ENCODE results near the gene FER1L5. TPM values are rescaled to one million over a fixed set of nuclear protein-coding genes. Genes with fewer than 3 reads are reported as not detected.

Gene FER1L5
- total RNA-seq, 2 experiments from 2014 or later, result not detected

- intact Hi-C loops (cut with DNase I, micrococcal nuclease), result no loop called here
- TF ChIP-seq CTCF (IDR thresholded peaks at IDR 0.05), result no peak
- Histone ChIP-seq H3K27me3 (ENCODE audit: control insufficient read depth in 1 of 2, insufficient read depth in 2 of 2, low read length in 2 of 2) (no peaks in the 10 kb centered on the region), H3K27ac (ENCODE audit: low read depth in 1 of 2, low read length in 2 of 2) (no peak overlapping the region), H3K4me1 (ENCODE audit: insufficient read depth, low read length) (peaks cover 16% of the 10 kb centered on the region), H3K36me3 (ENCODE audit: insufficient read depth, low read length) (peaks cover 38% of the 10 kb centered on the region), H3K4me3 (ENCODE audit: low read length) (no peak overlapping the region), H3K9me3 (ENCODE audit: control insufficient read depth in 1 of 2, insufficient read depth in 1 of 2, low read length in 2 of 2) (no peaks in the 10 kb centered on the region)
- H3K9me3 Mint-ChIP-seq, result no peaks in the 10 kb centered on the region
- CTCF ChIA-PET, result no interaction called here
- no peak for ATAC-seq (ENCODE audit: poor library complexity)
- peaks cover 11% of the 10 kb centered on the region for H3K4me1 Mint-ChIP-seq (ENCODE audit: low read depth)
- no peak overlapping the region for H3K4me3 Mint-ChIP-seq
- H3K36me3 Mint-ChIP-seq (ENCODE audit: low read depth), result peaks cover 61% of the 10 kb centered on the region
- DNase-seq, result no peak
- POLR2A ChIA-PET, result interaction anchor here (0.6 to 0.9 kb wide), 2 partner anchors 97 to 144 kb away, joined by 3 read pairs; no protein-coding TSS in a partner anchor
- H3K27me3 Mint-ChIP-seq, result no peaks in the 10 kb centered on the region
- no peak overlapping the region for H3K27ac Mint-ChIP-seq
Measured at GRCh38 chr2:96618596-96619283, 23.8 kb upstream of the FER1L5 start.

- H3K27ac Mint-ChIP-seq, result no peak overlapping the region
- ChIA-PET CTCF (no interaction called here), POLR2A (no interaction called here)
- H3K4me3 Mint-ChIP-seq, result no peak overlapping the region
- intact Hi-C loops (cut with DNase I, micrococcal nuclease), result no loop called here
- no peak for TF ChIP-seq CTCF (IDR thresholded peaks at IDR 0.05)
- Histone ChIP-seq H3K36me3 (ENCODE audit: insufficient read depth, low read length) (peaks cover 39% of the 10 kb centered on the region), H3K4me3 (ENCODE audit: low read length) (no peak overlapping the region), H3K27ac (ENCODE audit: low read depth in 1 of 2, low read length in 2 of 2) (no peak overlapping the region), H3K9me3 (ENCODE audit: control insufficient read depth in 1 of 2, insufficient read depth in 1 of 2, low read length in 2 of 2) (no peaks in the 10 kb centered on the region), H3K4me1 (ENCODE audit: insufficient read depth, low read length) (peaks cover 1% of the 10 kb centered on the region), H3K27me3 (ENCODE audit: control insufficient read depth in 1 of 2, insufficient read depth in 2 of 2, low read length in 2 of 2) (no peaks in the 10 kb centered on the region)
- no peak for ATAC-seq (ENCODE audit: poor library complexity)
- H3K27me3 Mint-ChIP-seq, result no peaks in the 10 kb centered on the region
- H3K9me3 Mint-ChIP-seq, result no peaks in the 10 kb centered on the region
- peaks cover 6% of the 10 kb centered on the region for H3K4me1 Mint-ChIP-seq (ENCODE audit: low read depth)
- DNase-seq, result no peak
- H3K36me3 Mint-ChIP-seq (ENCODE audit: low read depth), result peaks cover 63% of the 10 kb centered on the region
Measured at GRCh38 chr2:96622544-96622943, 20.0 kb upstream of the FER1L5 start.

DNA sequence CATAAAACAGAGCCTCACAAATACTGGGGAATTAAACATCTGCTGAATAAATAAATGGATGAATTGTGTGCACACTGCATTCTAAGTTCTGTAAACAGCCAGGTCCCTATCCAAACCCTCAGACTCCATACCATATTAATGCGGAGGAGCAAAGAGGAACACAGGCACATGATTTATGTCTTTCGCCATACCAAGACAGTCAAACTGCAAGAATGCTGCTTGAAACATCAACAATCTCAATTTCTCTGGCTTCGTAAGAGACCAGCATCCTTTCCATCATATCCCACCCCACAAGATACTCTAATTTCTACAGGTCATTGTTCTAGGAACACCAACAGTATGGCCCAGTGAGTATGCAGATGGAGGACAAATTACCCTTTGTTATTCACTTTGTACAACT, 19.4 kb upstream of the FER1L5 start:
- no peaks in the 10 kb centered on the region for H3K9me3 ChIP-seq (ENCODE audit: control insufficient read depth in 1 of 2, insufficient read depth in 1 of 2, low read length in 2 of 2)
- H3K27ac ChIP-seq (ENCODE audit: low read depth in 1 of 2, low read length in 2 of 2), result no peak overlapping the region
- no peak overlapping the region for H3K4me3 ChIP-seq (ENCODE audit: low read length)
- peaks cover 45% of the 10 kb centered on the region for H3K36me3 ChIP-seq (ENCODE audit: insufficient read depth, low read length)
- ATAC-seq (ENCODE audit: poor library complexity) (no peak), DNase-seq (no peak)
- intact Hi-C loops (cut with DNase I, micrococcal nuclease), result no loop called here
- Mint-ChIP-seq H3K9me3 (no peaks in the 10 kb centered on the region), H3K27ac (no peak overlapping the region), H3K4me1 (ENCODE audit: low read depth) (peaks cover 9% of the 10 kb centered on the region), H3K4me3 (no peak overlapping the region), H3K36me3 (ENCODE audit: low read depth) (peaks cover 68% of the 10 kb centered on the region), H3K27me3 (no peaks in the 10 kb centered on the region)
- H3K4me1 ChIP-seq (ENCODE audit: insufficient read depth, low read length), result no peaks in the 10 kb centered on the region
- H3K27me3 ChIP-seq (ENCODE audit: control insufficient read depth in 1 of 2, insufficient read depth in 2 of 2, low read length in 2 of 2), result no peaks in the 10 kb centered on the region
- ChIA-PET CTCF (no interaction called here), POLR2A (no interaction called here)
- no peak for TF ChIP-seq CTCF (IDR thresholded peaks at IDR 0.05)
